Measurements from ENCODE around the gene MPST. TPM values are rescaled to one million over a fixed set of nuclear protein-coding genes. Genes with fewer than 3 reads are reported as not detected.

Gene MPST
- polyA plus RNA-seq, 1 donor from 2014 or later, result 56.0 TPM

DNA sequence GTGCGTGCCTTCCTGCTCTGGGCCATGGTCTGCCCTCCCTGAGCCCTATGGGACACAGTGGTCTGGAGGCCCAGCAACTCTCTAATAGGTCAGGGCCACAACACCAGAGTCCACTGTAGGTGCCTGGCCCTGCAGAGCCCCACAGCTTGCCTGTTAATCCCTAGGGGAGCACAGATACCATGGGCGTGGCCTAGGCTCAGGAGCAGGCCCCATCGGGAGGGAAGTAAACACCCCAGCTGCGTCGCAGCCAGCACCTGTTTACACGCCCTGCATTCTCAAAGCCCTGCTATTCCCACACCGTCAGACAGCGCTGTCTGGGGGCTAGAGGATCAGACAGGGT lies 34.5 kb downstream of the MPST start:
- Histone ChIP-seq H3K4me3 (ENCODE audit: low read length) (no peak overlapping the region), H3K9me2 (ENCODE audit: insufficient read depth, low read length) (no peaks in the 10 kb centered on the region), H4K20me1 (ENCODE audit: insufficient read depth) (no peaks in the 10 kb centered on the region), H2AFZ (ENCODE audit: low read depth, low read length) (no peak overlapping the region), H3K9ac (ENCODE audit: low read length) (no peak overlapping the region), H3K79me2 (replicated peaks; ENCODE audit: insufficient read depth, low read length) (no peaks in the 10 kb centered on the region), H3K4me2 (ENCODE audit: low read length) (no peak overlapping the region), H3K36me3 (ENCODE audit: insufficient read depth, low read length) (no peaks in the 10 kb centered on the region), H3K27ac (ENCODE audit: low read length) (no peak overlapping the region), H3F3A (ENCODE audit: insufficient read depth, low read length, poor library complexity, severe bottlenecking) (no peaks in the 10 kb centered on the region), H3K27me3 (ENCODE audit: insufficient read depth, low read depth, low read length) (no peaks in the 10 kb centered on the region), H3K9me3 (ENCODE audit: low read length) (no peaks in the 10 kb centered on the region)
- TF ChIP-seq, protein P1, sequence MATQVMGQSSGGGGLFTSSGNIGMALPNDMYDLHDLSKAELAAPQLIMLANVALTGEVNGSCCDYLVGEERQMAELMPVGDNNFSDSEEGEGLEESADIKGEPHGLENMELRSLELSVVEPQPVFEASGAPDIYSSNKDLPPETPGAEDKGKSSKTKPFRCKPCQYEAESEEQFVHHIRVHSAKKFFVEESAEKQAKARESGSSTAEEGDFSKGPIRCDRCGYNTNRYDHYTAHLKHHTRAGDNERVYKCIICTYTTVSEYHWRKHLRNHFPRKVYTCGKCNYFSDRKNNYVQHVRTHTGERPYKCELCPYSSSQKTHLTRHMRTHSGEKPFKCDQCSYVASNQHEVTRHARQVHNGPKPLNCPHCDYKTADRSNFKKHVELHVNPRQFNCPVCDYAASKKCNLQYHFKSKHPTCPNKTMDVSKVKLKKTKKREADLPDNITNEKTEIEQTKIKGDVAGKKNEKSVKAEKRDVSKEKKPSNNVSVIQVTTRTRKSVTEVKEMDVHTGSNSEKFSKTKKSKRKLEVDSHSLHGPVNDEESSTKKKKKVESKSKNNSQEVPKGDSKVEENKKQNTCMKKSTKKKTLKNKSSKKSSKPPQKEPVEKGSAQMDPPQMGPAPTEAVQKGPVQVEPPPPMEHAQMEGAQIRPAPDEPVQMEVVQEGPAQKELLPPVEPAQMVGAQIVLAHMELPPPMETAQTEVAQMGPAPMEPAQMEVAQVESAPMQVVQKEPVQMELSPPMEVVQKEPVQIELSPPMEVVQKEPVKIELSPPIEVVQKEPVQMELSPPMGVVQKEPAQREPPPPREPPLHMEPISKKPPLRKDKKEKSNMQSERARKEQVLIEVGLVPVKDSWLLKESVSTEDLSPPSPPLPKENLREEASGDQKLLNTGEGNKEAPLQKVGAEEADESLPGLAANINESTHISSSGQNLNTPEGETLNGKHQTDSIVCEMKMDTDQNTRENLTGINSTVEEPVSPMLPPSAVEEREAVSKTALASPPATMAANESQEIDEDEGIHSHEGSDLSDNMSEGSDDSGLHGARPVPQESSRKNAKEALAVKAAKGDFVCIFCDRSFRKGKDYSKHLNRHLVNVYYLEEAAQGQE (IDR thresholded peaks at IDR 0.05; ENCODE audit: borderline replicate concordance), result no peak
- no peak for TF ChIP-seq POLR2AphosphoS5 (IDR thresholded peaks at IDR 0.05)
- TF ChIP-seq RAD21 (conservative IDR thresholded peaks at IDR 0.05), result no peak
- no peak for TF ChIP-seq EP300 (conservative IDR thresholded peaks at IDR 0.05; ENCODE audit: poor library complexity, severe bottlenecking)
- TF ChIP-seq EZH2 (IDR thresholded peaks at IDR 0.05; ENCODE audit: borderline replicate concordance, insufficient read depth, low read length, poor library complexity, severe bottlenecking), result no peak
- TF ChIP-seq SMC3 (conservative IDR thresholded peaks at IDR 0.05; ENCODE audit: poor library complexity), result no peak
- TF ChIP-seq MXI1 (conservative IDR thresholded peaks at IDR 0.05; ENCODE audit: poor library complexity, severe bottlenecking), result no peak
- TF ChIP-seq, protein P2, sequence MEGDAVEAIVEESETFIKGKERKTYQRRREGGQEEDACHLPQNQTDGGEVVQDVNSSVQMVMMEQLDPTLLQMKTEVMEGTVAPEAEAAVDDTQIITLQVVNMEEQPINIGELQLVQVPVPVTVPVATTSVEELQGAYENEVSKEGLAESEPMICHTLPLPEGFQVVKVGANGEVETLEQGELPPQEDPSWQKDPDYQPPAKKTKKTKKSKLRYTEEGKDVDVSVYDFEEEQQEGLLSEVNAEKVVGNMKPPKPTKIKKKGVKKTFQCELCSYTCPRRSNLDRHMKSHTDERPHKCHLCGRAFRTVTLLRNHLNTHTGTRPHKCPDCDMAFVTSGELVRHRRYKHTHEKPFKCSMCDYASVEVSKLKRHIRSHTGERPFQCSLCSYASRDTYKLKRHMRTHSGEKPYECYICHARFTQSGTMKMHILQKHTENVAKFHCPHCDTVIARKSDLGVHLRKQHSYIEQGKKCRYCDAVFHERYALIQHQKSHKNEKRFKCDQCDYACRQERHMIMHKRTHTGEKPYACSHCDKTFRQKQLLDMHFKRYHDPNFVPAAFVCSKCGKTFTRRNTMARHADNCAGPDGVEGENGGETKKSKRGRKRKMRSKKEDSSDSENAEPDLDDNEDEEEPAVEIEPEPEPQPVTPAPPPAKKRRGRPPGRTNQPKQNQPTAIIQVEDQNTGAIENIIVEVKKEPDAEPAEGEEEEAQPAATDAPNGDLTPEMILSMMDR (IDR thresholded peaks at IDR 0.05; ENCODE audit: poor library complexity, severe bottlenecking), result no peak
- TF ChIP-seq TAF1 (IDR thresholded peaks at IDR 0.05; ENCODE audit: low read depth), result no peak

DNA sequence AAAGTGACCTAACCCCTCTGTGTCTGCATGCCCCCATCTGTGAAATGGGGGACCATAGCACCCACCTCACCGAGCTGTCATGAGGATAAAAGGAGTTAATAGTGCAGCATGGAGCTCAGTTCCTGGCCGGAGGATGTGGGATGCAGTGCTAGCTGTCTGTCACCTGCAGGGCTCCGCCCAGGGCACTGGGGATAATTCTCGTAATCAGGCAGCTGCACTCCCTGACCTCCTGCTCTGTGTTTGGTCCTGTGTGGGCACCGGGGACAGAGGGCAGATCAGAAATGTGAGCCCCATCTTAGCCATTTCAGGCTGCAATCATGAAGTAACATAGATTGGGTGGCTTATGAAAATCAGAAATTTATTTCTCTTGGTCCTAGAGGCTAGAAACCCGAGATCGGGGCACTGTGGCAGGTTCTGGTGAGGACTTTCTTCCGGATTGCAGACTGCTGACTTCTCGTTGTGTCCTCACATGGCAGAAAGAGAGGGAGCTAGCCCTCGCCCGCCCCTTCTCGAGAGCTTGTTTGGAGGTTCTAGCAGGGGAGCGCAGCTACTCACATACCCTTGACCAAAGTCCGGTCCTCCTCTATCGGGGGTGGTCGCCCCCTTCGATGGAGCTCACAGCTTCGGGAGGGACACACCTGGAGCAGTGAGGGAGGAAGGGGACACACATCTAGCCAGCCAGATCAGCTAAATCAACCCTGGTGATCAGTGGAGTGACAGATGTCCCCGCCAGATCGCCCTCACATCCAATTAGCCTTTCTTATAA lies 35.2 kb downstream of the MPST start:
- Histone ChIP-seq H3K27me3 (ENCODE audit: insufficient read depth, low read depth, low read length) (no peaks in the 10 kb centered on the region), H3K9me2 (ENCODE audit: insufficient read depth, low read length) (no peaks in the 10 kb centered on the region), H3K4me2 (ENCODE audit: low read length) (no peak overlapping the region), H3K79me2 (replicated peaks; ENCODE audit: insufficient read depth, low read length) (no peaks in the 10 kb centered on the region), H3K27ac (ENCODE audit: low read length) (no peak overlapping the region), H4K20me1 (ENCODE audit: insufficient read depth) (no peaks in the 10 kb centered on the region), H3K9me3 (ENCODE audit: low read length) (no peaks in the 10 kb centered on the region), H2AFZ (ENCODE audit: low read depth, low read length) (no peak overlapping the region), H3K36me3 (ENCODE audit: insufficient read depth, low read length) (no peaks in the 10 kb centered on the region), H3K9ac (ENCODE audit: low read length) (no peak overlapping the region), H3K4me3 (ENCODE audit: low read length) (no peak overlapping the region), H3F3A (ENCODE audit: insufficient read depth, low read length, poor library complexity, severe bottlenecking) (no peaks in the 10 kb centered on the region)
- TF ChIP-seq TAF1 (IDR thresholded peaks at IDR 0.05; ENCODE audit: low read depth) (no peak), MXI1 (conservative IDR thresholded peaks at IDR 0.05; ENCODE audit: poor library complexity, severe bottlenecking) (no peak), RAD21 (conservative IDR thresholded peaks at IDR 0.05) (no peak), EP300 (conservative IDR thresholded peaks at IDR 0.05; ENCODE audit: poor library complexity, severe bottlenecking) (no peak), SMC3 (conservative IDR thresholded peaks at IDR 0.05; ENCODE audit: poor library complexity) (no peak), EZH2 (IDR thresholded peaks at IDR 0.05; ENCODE audit: borderline replicate concordance, insufficient read depth, low read length, poor library complexity, severe bottlenecking) (no peak), POLR2AphosphoS5 (IDR thresholded peaks at IDR 0.05) (no peak)
- TF ChIP-seq, protein P1 (IDR thresholded peaks at IDR 0.05; ENCODE audit: borderline replicate concordance), result no peak
- TF ChIP-seq, protein P2 (IDR thresholded peaks at IDR 0.05; ENCODE audit: poor library complexity, severe bottlenecking), result no peak
